Neural cell (in vitro differentiated cells): ENCODE data around the gene SLC66A1.

Source experiments
- CTCF ChIP-seq: fragments of 450-650 bp; IDR thresholded peaks from 2 replicates; pipeline ENCODE4 v1.5.1; 2014; ENCODE audit warnings: antibody characterized with exemption, mild to moderate bottlenecking, moderate library complexity; ENCODE audit not compliant: poor library complexity, severe bottlenecking
- POLR2AphosphoS5 ChIP-seq: IDR thresholded peaks from 2 replicates; pipeline ENCODE4 v1.6.1; 2012
- REST ChIP-seq: IDR thresholded peaks from 2 replicates; pipeline ENCODE4 v1.6.1; 2012; ENCODE audit warnings: borderline replicate concordance

DNA sequence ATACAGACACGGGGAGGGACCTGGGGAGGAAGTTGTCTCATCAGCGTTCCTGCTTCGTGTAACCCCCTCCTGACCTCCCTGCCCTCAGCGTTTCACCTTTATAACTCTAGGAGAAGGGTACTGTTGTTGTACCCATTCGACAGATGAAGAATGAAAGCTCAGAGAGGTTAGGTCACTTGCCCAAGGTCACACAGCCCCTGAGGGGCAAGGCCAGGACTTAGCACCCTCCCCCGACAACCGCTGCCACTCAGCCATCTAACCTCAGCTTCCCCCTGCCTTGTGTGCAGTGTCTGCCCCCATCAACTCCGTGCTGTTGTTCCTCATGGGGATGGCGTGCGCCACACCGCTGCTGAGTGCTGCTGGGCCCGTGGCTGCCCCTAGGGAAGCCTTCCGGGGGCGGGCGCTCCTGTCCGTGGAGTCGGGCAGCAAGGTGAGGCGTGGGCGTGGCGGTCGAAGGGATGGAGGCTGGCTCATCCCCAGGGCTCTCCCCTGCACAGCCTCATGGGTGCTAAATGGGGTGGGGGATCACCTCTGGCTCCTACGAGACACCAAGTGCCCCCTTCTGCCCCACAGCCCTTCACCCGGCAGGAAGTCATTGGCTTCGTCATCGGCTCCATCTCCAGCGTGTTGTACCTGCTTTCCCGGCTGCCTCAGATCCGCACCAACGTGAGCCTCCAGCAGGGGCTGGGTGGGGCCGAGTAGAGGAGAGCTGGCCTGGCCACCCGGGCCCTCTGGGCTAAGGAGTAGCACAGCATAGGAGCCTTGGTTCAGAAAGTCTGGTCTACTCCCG is 14.0 kb downstream of the SLC66A1 start:
- TF ChIP-seq POLR2AphosphoS5 (no peak), CTCF (no peak), REST (no peak)
